HL-60/S4 treated with retinoic acid at 250 ng/mL for 4 days and 3 days (cell line): ENCODE results near the gene DPH1.
"Not testable (repeated sequence)": the region's sequence is repeated elsewhere in the genome, so short reads cannot be mapped to it uniquely, and the experiment has no call there.

ENCODE experiments used
- in situ Hi-C: fragments of 300-500 bp; cut with MboI; formaldehyde crosslinking; loops from 2 replicates; pipeline ENCODE4 v1.7.0; 2022; ENCODE audit warnings: low sequenced_read_pairs

Gene DPH1

DNA sequence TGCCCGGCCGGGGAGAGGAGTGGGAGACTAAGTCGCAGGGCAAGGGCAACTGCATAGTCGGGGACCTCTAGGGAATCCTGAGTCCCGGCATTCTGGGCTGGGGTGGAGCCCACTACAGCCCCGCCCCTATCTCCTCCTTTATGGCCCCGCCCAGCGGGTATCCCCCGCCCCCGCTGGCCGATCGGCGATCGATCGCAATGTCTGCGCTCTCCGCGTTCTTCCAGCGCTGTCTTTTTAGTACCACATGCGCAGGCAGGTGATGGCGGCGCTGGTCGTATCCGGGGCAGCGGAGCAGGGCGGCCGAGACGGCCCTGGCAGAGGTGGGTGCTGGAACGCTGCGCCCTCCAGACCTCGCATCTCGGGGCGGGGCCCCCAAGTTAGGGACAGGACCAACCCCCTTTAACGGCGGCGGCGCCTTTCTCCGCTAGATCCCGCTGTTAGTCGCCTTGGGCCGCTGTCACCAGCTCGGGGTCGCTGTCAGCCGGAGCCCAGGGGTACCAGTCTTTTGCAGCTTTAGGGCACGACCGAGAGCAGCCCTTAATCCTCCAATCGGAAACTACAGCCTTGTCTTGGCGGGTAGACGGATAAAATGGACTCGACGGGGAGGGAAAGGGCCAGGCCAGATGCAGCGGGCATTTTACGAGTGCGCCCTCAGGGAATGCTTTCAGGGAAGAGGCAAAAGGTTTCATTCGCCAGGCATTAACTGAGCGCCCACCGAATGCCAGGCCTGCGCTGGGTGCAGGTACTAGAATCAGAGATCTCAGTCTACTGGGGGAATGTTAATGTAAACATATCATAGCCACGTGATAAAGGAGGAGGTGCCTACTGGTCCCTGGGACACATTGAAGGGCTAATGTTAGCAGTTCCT, at the start of gene DPH1:
Gene DPH1, plus strand, starts transcription at position 243 of the 868 bp plus-strand sequence. Its CDS starts 17 bp downstream, at position 260.
- in situ Hi-C loops, result no loop called here

DNA sequence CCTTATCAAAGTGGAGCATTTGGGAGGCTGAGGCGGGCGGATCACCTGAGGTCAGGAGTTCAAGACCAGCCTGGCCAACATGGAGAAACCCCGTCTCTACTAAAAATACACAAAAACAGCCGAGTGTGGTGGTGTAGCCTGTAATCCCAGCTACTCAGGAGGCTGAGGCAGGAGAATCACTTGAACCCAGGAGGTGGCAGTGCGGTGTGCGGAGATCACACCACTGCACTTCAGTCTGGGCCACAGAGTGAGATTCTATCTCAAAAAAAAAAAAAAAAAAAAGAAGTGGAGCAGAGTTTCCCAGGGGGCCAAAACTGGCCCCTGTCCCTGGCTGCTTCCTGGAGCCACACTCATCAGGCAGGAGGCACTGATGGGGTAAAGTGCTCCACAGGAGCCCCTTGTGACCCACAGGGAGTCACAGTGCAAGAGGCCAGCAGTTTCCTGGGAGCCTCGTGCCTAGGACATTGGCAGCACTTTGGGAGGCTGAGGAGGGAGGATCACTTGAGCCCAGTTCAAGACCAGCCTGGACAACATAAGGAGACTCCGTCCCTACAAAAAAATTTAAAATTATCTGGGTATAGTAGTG, 49.2 kb upstream of the DPH1 start:
- in situ Hi-C loops, result no loop called here

GRCh38 chr17:1982793-1983366, 47.1 kb upstream of the DPH1 start:
- in situ Hi-C loops, result not testable (repeated sequence)

DNA sequence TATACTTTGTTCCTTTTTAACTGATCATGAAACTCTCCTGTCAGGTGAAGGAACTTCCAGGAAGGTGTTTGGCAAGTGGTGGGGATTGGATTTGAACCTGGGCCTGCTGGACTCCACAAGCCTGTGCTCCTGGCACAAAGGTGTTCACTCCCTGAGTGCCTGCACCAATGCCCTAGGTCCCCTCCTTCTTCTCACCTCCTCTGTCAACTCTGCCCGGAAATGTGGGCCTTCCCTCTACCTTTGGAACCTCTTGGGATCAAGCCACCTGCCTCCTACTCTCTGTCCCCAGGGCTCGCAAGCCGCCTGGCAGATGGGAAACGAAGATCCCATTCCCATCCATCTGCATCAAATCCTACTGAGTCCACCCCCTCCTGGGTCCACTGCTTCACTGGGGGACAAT, 44.9 kb upstream of the DPH1 start:
- in situ Hi-C loops, result no loop called here

GRCh38 chr17:1985686-1986085, 44.3 kb upstream of the DPH1 start:
- in situ Hi-C loops, result no loop called here

DNA sequence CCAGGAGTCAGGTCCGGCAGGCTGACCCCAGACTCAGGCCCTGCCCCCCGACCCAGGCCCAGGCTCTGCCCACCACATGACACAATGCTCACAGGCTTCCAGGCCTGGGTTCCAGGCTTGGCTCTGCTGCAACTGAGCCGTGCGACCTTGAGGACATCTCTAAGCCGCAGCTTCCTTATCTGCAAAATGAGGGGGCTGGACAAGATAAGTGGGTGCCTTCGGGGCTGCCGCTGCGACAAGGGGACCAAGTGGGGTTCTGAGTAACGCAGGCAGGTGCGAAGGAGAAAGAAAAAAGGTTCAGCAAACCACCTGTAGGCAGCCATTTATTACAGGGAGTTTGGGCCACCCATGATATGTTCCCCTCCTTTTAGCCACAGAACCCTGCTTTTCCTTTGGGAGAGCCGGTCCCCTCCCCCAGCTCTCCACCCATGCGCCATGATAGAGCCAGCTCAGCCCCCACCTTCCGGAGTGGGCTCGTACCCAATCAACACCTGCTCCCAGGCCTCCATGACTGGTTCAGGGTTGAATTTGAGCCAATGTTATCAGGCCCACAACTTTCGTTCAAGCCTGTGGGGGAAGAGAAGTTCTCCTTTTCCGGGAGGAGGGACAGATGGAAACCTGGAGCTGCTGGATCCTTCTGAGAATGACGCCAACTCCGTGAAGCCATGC, 43.0 kb upstream of the DPH1 start:
- in situ Hi-C loops, result no loop called here

DNA sequence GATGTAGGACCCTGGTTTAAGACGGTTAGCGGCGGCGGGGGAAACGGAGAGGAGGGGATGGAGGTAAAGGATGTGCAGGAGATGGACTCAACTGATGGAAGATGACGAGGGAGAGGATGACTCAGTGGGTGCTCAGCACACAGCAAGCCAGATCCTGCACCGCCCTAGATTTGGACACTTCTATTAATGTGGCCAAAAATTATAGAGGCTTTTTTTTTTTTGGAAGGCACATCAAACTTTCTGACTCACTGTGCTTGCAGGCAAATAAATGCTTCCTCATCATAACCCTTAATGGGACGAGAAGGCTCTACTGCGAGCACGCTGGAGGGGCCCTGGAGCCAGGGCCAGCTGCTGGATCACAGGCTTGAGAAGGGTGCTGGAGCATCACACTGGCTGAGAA, 40.8 kb upstream of the DPH1 start:
- in situ Hi-C loops, result no loop called here

- in situ Hi-C loops, result no loop called here
Measured at GRCh38 chr17:1992541-1992940, 37.4 kb upstream of the DPH1 start.

DNA sequence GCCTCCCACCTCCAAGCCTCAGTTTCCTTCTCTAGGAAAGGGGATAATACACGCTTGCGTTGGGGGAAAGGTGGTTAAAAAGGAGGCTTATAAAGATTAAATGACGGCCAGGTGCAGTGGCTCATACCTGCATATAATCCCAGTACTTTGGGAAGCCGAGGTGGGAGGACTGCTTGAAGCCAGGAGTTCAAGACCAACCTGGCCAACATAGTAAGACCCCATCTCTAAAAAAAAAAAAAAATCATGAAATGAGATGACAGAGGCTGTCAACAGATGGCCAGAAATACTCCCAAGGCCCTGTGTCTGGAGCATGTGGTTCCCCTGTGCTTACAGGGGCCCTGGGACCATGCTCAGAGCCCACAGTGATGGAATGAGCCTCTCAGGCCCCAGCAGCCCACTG, 35.2 kb upstream of the DPH1 start:
- in situ Hi-C loops, result no loop called here

DNA sequence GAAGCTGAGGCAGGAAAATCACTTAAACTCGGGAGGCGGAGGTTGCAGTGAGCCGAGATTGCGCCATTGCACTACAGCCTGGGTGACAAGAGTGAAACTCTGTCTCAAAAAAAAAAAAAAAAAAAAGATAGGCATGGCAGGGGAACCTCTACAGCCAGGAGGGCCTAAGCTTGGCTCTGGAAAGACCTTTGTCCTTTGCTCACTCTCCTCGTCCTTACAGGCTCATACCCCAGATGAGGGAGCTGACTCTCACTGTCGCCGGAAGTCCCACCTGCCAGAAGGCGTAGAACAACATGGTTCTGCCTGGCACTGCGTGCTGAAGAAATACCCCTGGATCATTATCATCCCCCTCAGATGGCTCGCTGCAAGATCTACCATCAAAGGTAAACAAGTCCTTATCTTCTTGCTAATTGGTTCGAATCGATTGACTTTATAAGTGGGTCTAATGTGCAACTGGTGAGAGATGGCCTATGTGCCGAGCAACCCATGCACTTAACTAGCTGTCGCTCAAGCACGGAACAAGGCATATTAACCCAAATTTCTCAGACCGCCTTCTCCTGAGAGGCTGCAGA, 34.5 kb upstream of the DPH1 start:
- in situ Hi-C loops, result no loop called here

DNA sequence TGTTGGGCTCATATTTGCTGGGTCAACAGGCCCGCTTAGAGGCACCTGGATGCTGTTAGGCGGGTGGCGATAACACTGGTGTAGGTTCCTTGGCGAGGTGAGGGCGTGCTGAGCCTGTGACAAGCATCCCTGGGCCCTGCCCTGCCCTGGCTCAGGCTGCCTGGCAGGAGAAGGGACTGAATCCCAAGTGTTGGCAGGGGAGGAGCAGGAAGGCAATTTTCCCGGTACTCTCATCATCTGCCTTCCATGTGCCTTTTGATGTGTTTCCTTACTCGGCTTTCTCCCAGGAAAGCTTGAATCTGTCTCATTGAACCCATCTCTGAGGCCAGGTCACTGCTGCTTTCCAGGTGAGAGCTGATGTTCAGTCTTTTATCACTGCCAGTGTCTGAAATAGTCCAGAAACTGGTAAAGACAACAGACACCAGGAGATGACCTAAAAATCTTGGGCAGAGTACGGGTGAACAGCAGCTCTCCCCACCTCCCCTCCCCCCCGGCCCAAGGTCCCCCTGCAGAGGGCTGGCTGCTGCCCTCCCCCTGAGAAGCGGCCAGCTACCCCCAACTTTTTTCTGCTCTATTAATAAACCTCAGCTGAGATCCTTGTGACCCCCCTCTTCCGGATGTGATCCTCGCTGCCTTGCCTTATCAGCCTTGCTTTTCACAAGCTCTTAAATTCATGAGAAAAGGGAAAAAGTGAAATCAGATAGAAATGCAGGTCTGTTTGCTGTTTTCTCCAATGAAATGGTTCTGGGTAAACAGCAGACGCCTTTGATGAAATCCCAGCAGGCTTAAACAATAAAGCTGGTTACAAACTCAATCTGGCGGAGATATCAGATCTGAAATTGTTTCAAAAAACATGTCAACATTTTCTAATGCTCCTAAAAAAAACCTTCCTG, 33.8 kb upstream of the DPH1 start:
- in situ Hi-C loops, result no loop called here

GRCh38 chr17:1996800-1997288, 33.1 kb upstream of the DPH1 start:
- in situ Hi-C loops, result no loop called here

DNA sequence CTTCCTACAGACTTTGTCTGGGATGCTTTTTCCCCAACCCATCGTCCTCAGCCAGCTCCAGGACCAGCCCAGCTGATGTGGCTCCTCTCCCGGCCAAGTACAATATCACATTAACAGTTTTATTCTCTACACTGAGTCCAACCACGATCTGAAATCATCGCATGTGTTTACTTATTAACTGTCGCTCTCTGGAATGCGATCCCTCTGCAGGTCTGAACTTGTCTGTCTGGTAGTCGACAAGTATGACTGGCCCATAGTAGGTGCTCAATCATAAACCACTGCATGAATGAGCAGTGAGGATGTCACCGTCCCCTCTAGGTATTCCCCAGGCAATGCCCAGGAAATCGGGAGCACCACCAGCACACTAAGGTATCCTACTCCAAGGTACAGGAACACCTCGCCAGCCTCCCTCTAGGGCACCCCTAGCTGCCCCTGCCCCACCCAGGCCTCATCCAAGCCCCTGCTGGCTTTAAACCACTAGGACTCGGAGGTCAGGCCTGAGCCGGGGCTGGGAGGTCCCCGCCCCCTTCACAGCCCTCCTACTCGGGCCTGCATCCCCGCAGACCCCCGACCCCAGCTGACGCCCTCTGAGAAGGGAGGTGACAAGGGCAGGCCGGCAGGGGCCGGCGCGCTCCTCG, 32.5 kb upstream of the DPH1 start:
- in situ Hi-C loops, result no loop called here

DNA sequence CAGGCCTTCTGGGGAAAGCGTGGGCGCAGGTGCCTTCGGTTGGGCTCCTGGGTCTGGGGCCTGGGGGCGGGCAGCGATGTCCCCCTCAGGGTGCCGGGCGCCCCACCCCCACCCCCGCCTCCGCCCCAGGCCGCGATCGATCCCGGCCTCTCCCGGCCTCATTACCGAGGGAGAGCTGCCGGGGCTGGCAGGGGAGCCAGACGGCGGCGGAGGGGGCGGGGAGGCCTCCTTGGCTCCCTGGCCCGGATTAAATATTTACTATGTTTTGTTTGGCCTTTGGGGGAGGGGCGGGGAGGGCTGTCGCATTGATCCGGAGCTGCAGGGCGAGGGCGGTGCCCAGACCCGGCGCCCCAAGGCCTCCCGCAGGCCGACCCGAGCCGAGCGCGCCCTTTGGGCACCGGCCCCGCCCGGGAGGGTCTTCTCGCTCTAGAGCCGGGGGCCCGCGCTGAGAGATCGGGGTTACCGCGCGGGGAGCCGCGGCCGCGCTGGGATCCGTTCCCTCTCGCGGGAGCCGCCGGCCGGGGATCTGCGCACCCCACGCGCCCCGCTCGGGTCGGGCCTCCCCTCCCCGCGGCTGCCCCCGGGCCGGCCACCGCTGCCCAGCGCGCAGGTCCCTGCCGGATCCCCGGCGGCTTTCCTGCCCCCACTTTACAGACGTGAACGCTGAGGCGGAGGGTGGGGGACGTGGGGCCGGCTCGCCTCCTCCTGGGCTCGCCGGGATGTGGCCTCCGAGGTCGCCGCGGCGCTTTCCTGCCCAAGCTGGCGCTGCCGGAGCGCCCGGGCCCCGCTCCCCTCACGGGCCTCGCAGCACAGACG, 31.8 kb upstream of the DPH1 start:
- in situ Hi-C loops, result no loop called here

DNA sequence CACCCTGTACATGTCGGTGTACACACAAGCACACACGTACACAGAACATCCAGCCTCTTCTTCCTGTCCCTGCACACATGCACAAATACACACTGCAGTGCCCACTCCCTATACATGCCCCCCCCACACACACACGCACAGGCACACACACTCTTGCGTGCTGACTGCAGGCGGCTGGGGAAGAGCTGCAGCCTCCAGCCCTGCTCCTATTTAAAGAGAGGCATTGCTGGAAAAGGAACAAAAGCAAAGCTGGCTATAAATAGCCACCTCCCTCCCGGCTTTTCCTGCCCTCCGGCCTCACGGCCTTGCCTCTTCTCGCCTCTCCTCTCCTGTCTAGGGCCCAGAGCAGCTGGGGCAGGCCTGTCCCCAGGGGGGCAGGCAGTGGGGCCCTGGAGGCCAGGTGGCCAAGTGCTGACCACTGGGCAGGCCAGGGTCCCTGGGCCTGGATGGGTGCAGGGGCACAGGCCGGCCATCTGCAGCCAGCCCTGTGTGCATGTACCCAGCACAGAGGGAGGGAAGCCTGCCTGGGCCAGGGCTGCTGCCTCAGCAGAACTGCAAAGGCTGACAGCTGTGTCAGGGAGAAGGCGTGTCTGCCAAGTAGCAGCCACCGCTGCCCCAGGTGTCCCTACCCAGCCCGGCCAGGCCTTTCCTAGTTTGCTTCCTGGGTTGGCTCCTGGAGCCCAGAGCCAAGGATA, 30.2 kb upstream of the DPH1 start:
- in situ Hi-C loops, result no loop called here

GRCh38 chr17:2002767-2003329, 27.1 kb upstream of the DPH1 start:
- in situ Hi-C loops, result no loop called here

DNA sequence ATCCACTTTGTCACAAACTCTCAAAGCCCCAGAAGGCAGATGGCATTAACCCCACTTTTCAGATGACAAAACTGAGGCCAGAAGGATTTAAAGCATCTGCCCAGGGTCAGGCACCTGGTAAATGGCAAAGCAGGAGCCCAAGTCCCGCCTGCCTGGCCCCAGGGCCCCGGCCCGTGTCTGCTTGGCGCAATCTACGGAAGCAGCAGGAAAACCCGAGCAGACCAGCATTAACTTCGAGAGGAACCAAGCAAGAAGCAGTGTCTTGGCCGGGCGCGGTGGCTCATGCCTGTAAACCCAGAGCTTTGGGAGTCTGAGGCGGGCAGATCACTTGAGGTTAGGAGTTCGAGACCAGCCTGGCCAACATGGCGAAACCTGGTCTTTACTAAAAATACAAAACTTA, 26.4 kb upstream of the DPH1 start:
- in situ Hi-C loops, result no loop called here

DNA sequence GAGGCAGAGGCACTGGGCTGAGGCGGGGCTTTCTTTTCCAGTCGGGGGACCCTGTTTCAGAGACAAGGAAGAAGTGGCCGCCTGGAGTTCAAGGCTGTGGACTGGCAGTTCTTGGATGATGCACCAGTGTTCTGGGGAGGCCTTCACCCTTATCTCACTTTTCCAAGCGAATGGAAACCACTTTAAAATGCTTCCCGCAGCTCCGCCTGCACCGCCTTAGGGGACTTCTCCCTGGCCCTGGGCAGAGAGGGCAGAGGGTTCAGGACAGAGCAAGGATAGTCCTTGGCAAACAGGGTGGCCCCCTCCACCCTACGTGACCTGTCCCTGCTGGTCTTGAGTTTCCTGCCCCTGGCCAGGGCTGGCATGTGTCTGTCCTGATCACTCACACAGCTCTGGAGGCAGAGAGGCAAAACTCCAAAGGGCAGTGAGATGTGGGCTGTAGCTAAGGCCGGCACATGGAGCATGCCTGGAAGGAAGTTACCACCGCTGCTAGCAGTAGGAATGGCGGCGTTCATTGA, 25.5 kb upstream of the DPH1 start:
- in situ Hi-C loops, result no loop called here
